K562 (cell line): ENCODE measurements around the gene ELMO3.

Source experiments
- CHD2 ChIP-seq: IDR thresholded peaks from 2 replicates; pipeline ENCODE4 v1.6.1; 2011; ENCODE audit warnings: low read depth, low read length
- POLR2A ChIP-seq: fragments of 450-650 bp; conservative IDR thresholded peaks from 2 replicates; pipeline ENCODE4 v1.6.1; 2016
- PREB ChIP-seq: sonication (generic); formaldehyde crosslinking; IDR thresholded peaks from 2 replicates; pipeline ENCODE4 v1.8.1; 2023; ENCODE audit warnings: mild to moderate bottlenecking, missing genetic modification reagents
- TAF7 ChIP-seq: fragments of 450-650 bp; IDR thresholded peaks from 2 replicates; pipeline ENCODE4 v1.6.1; 2016; ENCODE audit warnings: missing genetic modification characterization, missing compliant biosample characterization
- THRA ChIP-seq: fragments of 450-650 bp; IDR thresholded peaks from 2 replicates; pipeline ENCODE4 v1.6.1; 2017; ENCODE audit warnings: mild to moderate bottlenecking, moderate library complexity
- YY1 ChIP-seq, 3 experiments: IDR thresholded peaks; 2 replicates each; pipeline ENCODE4 v1.6.1; 2011; ENCODE audit warnings: low read length in 2 of 3, mild to moderate bottlenecking in 2 of 3, moderate library complexity in 2 of 3, borderline replicate concordance in 1 of 3, control low read depth in 1 of 3, low read depth in 1 of 3; ENCODE audit not compliant: insufficient read depth in 3 of 3, insufficient replicate concordance in 2 of 3, control insufficient read depth in 1 of 3, insufficient read length in 1 of 3; ENCODE audit errors: extremely low read depth in 1 of 3
- TF ChIP-seq, protein P1 (sequence below): fragments of 250-450 bp; sonication (Bioruptor Pico); IDR thresholded peaks from 2 replicates; pipeline ENCODE4 v1.5.0; 2021

- TF ChIP-seq, protein P1, sequence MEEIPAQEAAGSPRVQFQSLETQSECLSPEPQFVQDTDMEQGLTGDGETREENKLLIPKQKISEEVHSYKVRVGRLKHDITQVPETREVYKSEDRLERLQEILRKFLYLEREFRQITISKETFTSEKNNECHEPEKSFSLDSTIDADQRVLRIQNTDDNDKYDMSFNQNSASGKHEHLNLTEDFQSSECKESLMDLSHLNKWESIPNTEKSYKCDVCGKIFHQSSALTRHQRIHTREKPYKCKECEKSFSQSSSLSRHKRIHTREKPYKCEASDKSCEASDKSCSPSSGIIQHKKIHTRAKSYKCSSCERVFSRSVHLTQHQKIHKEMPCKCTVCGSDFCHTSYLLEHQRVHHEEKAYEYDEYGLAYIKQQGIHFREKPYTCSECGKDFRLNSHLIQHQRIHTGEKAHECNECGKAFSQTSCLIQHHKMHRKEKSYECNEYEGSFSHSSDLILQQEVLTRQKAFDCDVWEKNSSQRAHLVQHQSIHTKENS (CRISPR knock-in tag), result no peak
- TF ChIP-seq PREB (CRISPR knock-in tag), result no peak
- 0 out of 2 replicates have a peak, but pooled peaks have one; percentile 17 for TF ChIP-seq POLR2A
- TF ChIP-seq TAF7 (tag), result no peak
- no peak for TF ChIP-seq YY1 (IDR thresholded peaks at IDR 0.05; ENCODE audit: borderline replicate concordance in 1 of 3, control insufficient read depth in 1 of 3, extremely low read depth in 1 of 3, insufficient read depth in 3 of 3, insufficient read length in 1 of 3, insufficient replicate concordance in 2 of 3, low read depth in 1 of 3, low read length in 2 of 3)
- no peak for TF ChIP-seq CHD2
- TF ChIP-seq THRA, result no peak
Observed at GRCh38 chr16:67228034-67228785, 29.3 kb downstream of the ELMO3 start.
